Loucy (cell line): ENCODE measurements around the gene GPHA2.

ENCODE experiments used
- H2AFZ ChIP-seq: fragments of 200-600 bp; sonication (generic); 2 replicates; pipeline ENCODE4 v1.6.0; 2016; ENCODE audit warnings: antibody characterized with exemption, mild to moderate bottlenecking, low read length, moderate library complexity
- H3F3A ChIP-seq: fragments of 200-600 bp; 2 replicates; pipeline ENCODE4 v1.6.0; 2016; ENCODE audit warnings: antibody characterized with exemption, low read depth, mild to moderate bottlenecking
- H3K27me3 ChIP-seq: fragments of 200-600 bp; sonication (generic); 2 replicates; pipeline ENCODE4 v1.6.1; 2014; ENCODE audit warnings: low read length, mild to moderate bottlenecking; ENCODE audit not compliant: insufficient read depth, poor library complexity, severe bottlenecking
- H3K36me3 ChIP-seq: fragments of 200-600 bp; sonication (generic); 2 replicates; pipeline ENCODE4 v1.6.1; 2016; ENCODE audit warnings: low read length; ENCODE audit not compliant: insufficient read depth
- H3K4me1 ChIP-seq: fragments of 200-600 bp; sonication (generic); 2 replicates; pipeline ENCODE4 v1.5.1; 2014; ENCODE audit warnings: low read length, mild to moderate bottlenecking; ENCODE audit not compliant: insufficient read depth, poor library complexity, severe bottlenecking
- H3K4me2 ChIP-seq: fragments of 200-600 bp; sonication (generic); 2 replicates; pipeline ENCODE4 v1.6.0; 2014; ENCODE audit warnings: antibody characterized with exemption, low read length, low read depth, mild to moderate bottlenecking; ENCODE audit not compliant: poor library complexity, severe bottlenecking
- H3K4me3 ChIP-seq: fragments of 200-600 bp; sonication (generic); 2 replicates; pipeline ENCODE4 v1.5.1; 2014; ENCODE audit warnings: low read length, mild to moderate bottlenecking, mixed read lengths; ENCODE audit not compliant: poor library complexity, severe bottlenecking
- H3K79me2 ChIP-seq: fragments of 200-600 bp; sonication (generic); 2 replicates; pipeline ENCODE4 v1.6.1; 2014; ENCODE audit warnings: low read length; ENCODE audit not compliant: insufficient read depth
- H3K9ac ChIP-seq: fragments of 200-600 bp; sonication (generic); 2 replicates; pipeline ENCODE4 v1.6.0; 2014; ENCODE audit warnings: mild to moderate bottlenecking, low read depth, low read length, moderate library complexity; ENCODE audit not compliant: poor library complexity, severe bottlenecking
- H3K9me2 ChIP-seq: fragments of 200-600 bp; sonication (generic); replicated peaks from 2 replicates; pipeline ENCODE4 v1.6.1; 2016; ENCODE audit warnings: low read depth, low read length, mixed read lengths
- H3K9me3 ChIP-seq: fragments of 200-600 bp; sonication (generic); 2 replicates; pipeline ENCODE4 v1.6.1; 2014; ENCODE audit warnings: mild to moderate bottlenecking, antibody characterized with exemption, low read length, low read depth; ENCODE audit not compliant: insufficient read depth
- H4K20me1 ChIP-seq: fragments of 200-600 bp; sonication (generic); 2 replicates; pipeline ENCODE4 v1.6.0; 2014; ENCODE audit warnings: antibody characterized with exemption, low read length, mild to moderate bottlenecking; ENCODE audit not compliant: insufficient read depth, poor library complexity, severe bottlenecking
- CTCF ChIP-seq: fragments of 200-600 bp; sonication (generic); conservative IDR thresholded peaks from 2 replicates; pipeline ENCODE4 v1.5.1; 2014; ENCODE audit warnings: mild to moderate bottlenecking, antibody characterized with exemption, low read length
- EZH2phosphoT487 ChIP-seq: fragments of 200-600 bp; IDR thresholded peaks from 2 replicates; pipeline ENCODE4 v1.6.1; 2018; ENCODE audit warnings: antibody characterized with exemption, mild to moderate bottlenecking, moderate library complexity, borderline replicate concordance

Gene GPHA2

GRCh38 chr11:64971421-64972233 lies 35.9 kb upstream of the GPHA2 start, which contains the start of gene MAJIN:
Gene MAJIN (minus strand): TSS chr11:64972108. CDS start chr11:64959405, 12,703 bp downstream.
- Histone ChIP-seq H3K9ac (no peak within 1 kb of the TSS), H3K27me3 (no peaks in the 10 kb centered on the region), H2AFZ (no peak within 1 kb of the TSS), H3K4me3 (no peak within 1 kb of the TSS), H3F3A (no peaks in the 10 kb centered on the region), H3K9me2 (no peaks in the 10 kb centered on the region), H3K9me3 (no peaks in the 10 kb centered on the region), H3K4me2 (no peak within 1 kb of the TSS), H4K20me1 (no peaks in the 10 kb centered on the region), H3K4me1 (no peaks in the 10 kb centered on the region), H3K79me2 (no peaks in the 10 kb centered on the region), H3K36me3 (no peaks in the 10 kb centered on the region)
- TF ChIP-seq CTCF, result no peak
- no peak for TF ChIP-seq EZH2phosphoT487

- no peaks in the 10 kb centered on the region for H3K9me2 ChIP-seq
- H4K20me1 ChIP-seq, result no peaks in the 10 kb centered on the region
- TF ChIP-seq CTCF (no peak), EZH2phosphoT487 (no peak)
- no peaks in the 10 kb centered on the region for H3F3A ChIP-seq
- H3K36me3 ChIP-seq, result no peaks in the 10 kb centered on the region
- no peaks in the 10 kb centered on the region for H3K79me2 ChIP-seq
- H3K9ac ChIP-seq, result no peak overlapping the region
- no peaks in the 10 kb centered on the region for H3K4me1 ChIP-seq
- no peaks in the 10 kb centered on the region for H3K27me3 ChIP-seq
- no peak overlapping the region for H3K4me3 ChIP-seq
- H3K4me2 ChIP-seq, result no peak overlapping the region
- H2AFZ ChIP-seq, result no peak overlapping the region
- H3K9me3 ChIP-seq, result no peaks in the 10 kb centered on the region
These were observed 35.0 kb upstream of the GPHA2 start for GRCh38 chr11:64970731-64971151.

GRCh38 chr11:64969209-64969608 lies 33.5 kb upstream of the GPHA2 start:
- no peaks in the 10 kb centered on the region for H3K79me2 ChIP-seq
- no peak overlapping the region for H3K4me3 ChIP-seq
- no peaks in the 10 kb centered on the region for H3K9me2 ChIP-seq
- no peaks in the 10 kb centered on the region for H3K27me3 ChIP-seq
- no peak overlapping the region for H3K9ac ChIP-seq
- H3F3A ChIP-seq, result no peaks in the 10 kb centered on the region
- H3K36me3 ChIP-seq, result no peaks in the 10 kb centered on the region
- H2AFZ ChIP-seq, result no peak overlapping the region
- TF ChIP-seq CTCF (no peak), EZH2phosphoT487 (no peak)
- H3K4me2 ChIP-seq, result no peak overlapping the region
- no peaks in the 10 kb centered on the region for H3K4me1 ChIP-seq
- H3K9me3 ChIP-seq, result no peaks in the 10 kb centered on the region
- no peaks in the 10 kb centered on the region for H4K20me1 ChIP-seq
